HepG2 (cell line): ENCODE results near the gene VEGFA. TPM values are rescaled to one million over a fixed set of nuclear protein-coding genes. Genes with fewer than 3 reads are reported as not detected.
A peak's percentile ranks its signal among the peaks of the same experiment; 100 is the strongest.

Experiments
- CHD2 ChIP-seq: IDR thresholded peaks from 2 replicates; pipeline ENCODE4 v1.6.1; 2011; ENCODE audit warnings: low read depth, low read length, improper control_type of control experiment
- GMEB1 ChIP-seq: sonication (generic); formaldehyde crosslinking; IDR thresholded peaks from 2 replicates; pipeline ENCODE4 v1.5.1; 2020; ENCODE audit warnings: missing genetic modification reagents, mild to moderate bottlenecking, borderline replicate concordance
- HIVEP1 ChIP-seq: sonication (generic); formaldehyde crosslinking; IDR thresholded peaks from 2 replicates; pipeline ENCODE4 v1.4.0; 2020; ENCODE audit warnings: mild to moderate bottlenecking, missing genetic modification reagents
- HNRNPK ChIP-seq: fragments of 200-400 bp; formaldehyde crosslinking; IDR thresholded peaks from 2 replicates; pipeline ENCODE4 v1.6.1; 2018; ENCODE audit warnings: low read length, low read depth, moderate library complexity, mild to moderate bottlenecking; ENCODE audit not compliant: poor library complexity, severe bottlenecking
- IKZF1 ChIP-seq: fragments of 450-650 bp; IDR thresholded peaks from 2 replicates; pipeline ENCODE4 v1.7.1; 2016
- IRX3 ChIP-seq: sonication (generic); formaldehyde crosslinking; IDR thresholded peaks from 2 replicates; pipeline ENCODE4 v1.8.1; 2023; ENCODE audit warnings: mild to moderate bottlenecking, low read depth, missing genetic modification reagents, borderline replicate concordance
- ISX ChIP-seq: sonication (generic); formaldehyde crosslinking; conservative IDR thresholded peaks from 2 replicates; pipeline ENCODE4 v1.5.0; 2020; ENCODE audit warnings: missing genetic modification reagents
- MAFF ChIP-seq: IDR thresholded peaks from 2 replicates; pipeline ENCODE4 v1.6.1; 2011; ENCODE audit warnings: low read depth, low read length, improper control_type of control experiment
- MBD4 ChIP-seq: IDR thresholded peaks from 2 replicates; pipeline ENCODE4 v1.6.1; 2012; ENCODE audit warnings: low read length, inconsistent platforms, borderline replicate concordance
- MED13 ChIP-seq: sonication (generic); formaldehyde crosslinking; IDR thresholded peaks from 2 replicates; pipeline ENCODE4 v1.5.0; 2020; ENCODE audit warnings: missing genetic modification reagents
- MXD3 ChIP-seq: IDR thresholded peaks from 2 replicates; pipeline ENCODE4 v1.6.1; 2016; ENCODE audit warnings: mild to moderate bottlenecking, missing biosample characterization, missing genetic modification reagents
- RXRA ChIP-seq: sonication (generic); formaldehyde crosslinking; IDR thresholded peaks from 2 replicates; pipeline ENCODE4 v1.5.1; 2020; ENCODE audit warnings: missing genetic modification reagents
- SPEN ChIP-seq: sonication (generic); formaldehyde crosslinking; IDR thresholded peaks from 2 replicates; pipeline ENCODE4 v1.5.1; 2020; ENCODE audit warnings: low read depth, mild to moderate bottlenecking, missing genetic modification reagents
- TAF1 ChIP-seq: sonication (generic); formaldehyde crosslinking; IDR thresholded peaks from 2 replicates; pipeline ENCODE4 v1.4.0; 2020; ENCODE audit warnings: missing genetic modification reagents
- TRAFD1 ChIP-seq: sonication (generic); formaldehyde crosslinking; IDR thresholded peaks from 2 replicates; pipeline ENCODE4 v1.5.1; 2020; ENCODE audit warnings: missing genetic modification reagents, mild to moderate bottlenecking, borderline replicate concordance
- ZNF234 ChIP-seq: sonication (generic); formaldehyde crosslinking; conservative IDR thresholded peaks from 2 replicates; pipeline ENCODE4 v1.5.1; 2020; ENCODE audit warnings: mild to moderate bottlenecking, missing genetic modification reagents
- ZNF274 ChIP-seq: sonication (generic); formaldehyde crosslinking; IDR thresholded peaks from 2 replicates; pipeline ENCODE4 v1.5.1; 2020; ENCODE audit warnings: mild to moderate bottlenecking, missing genetic modification reagents
- ZNF441 ChIP-seq: sonication (generic); formaldehyde crosslinking; IDR thresholded peaks from 2 replicates; pipeline ENCODE4 v1.7.0; 2021; ENCODE audit warnings: missing genetic modification reagents, borderline replicate concordance
- ZNF460 ChIP-seq: sonication (generic); formaldehyde crosslinking; IDR thresholded peaks from 2 replicates; pipeline ENCODE4 v1.5.1; 2020; ENCODE audit warnings: missing genetic modification reagents, mild to moderate bottlenecking, borderline replicate concordance
- ZNF614 ChIP-seq: IDR thresholded peaks from 2 replicates; pipeline ENCODE4 v1.6.1; 2018; ENCODE audit warnings: missing biosample characterization, missing genetic modification reagents, inconsistent platforms, borderline replicate concordance
- ZNF652 ChIP-seq: IDR thresholded peaks from 2 replicates; pipeline ENCODE4 v1.6.1; 2016; ENCODE audit warnings: low read depth, borderline replicate concordance
- ZSCAN30 ChIP-seq: sonication (generic); formaldehyde crosslinking; IDR thresholded peaks from 2 replicates; pipeline ENCODE4 v1.5.0; 2020; ENCODE audit warnings: mild to moderate bottlenecking, missing genetic modification reagents
- polyA plus RNA-seq, 8 experiments: library from polyadenylated mRNA; depleted of rRNA in 3 of 8; stranded (reverse) in 7 of 8; unstranded in 1 of 8; fragments of >200 nt; fragmentation: Illumina TruSeq in 4 of 8; extraction: Trizol in 4 of 8; gene quantifications; 2 replicates each; pipeline versions ENCODE4 v1.2.1 to v1.2.3, GENCODE V29; 2011 to 2016; ENCODE audit warnings: low read depth in 4 of 8, missing spikeins in 1 of 8, mixed read lengths in 1 of 8; ENCODE audit not compliant: insufficient read depth in 1 of 8
- total RNA-seq, 5 experiments: library from RNA; depleted of rRNA; stranded (reverse); fragments of >200 nt; fragmentation: Illumina TruSeq; extraction: Trizol; gene quantifications; 2 replicates each; pipeline ENCODE4 v1.2.3, GENCODE V29; 2016; ENCODE audit warnings: low read depth in 1 of 5
- TF ChIP-seq, protein P1 (sequence below): sonication (generic); IDR thresholded peaks from 2 replicates; pipeline ENCODE4 v1.6.1; 2016; ENCODE audit warnings: low read depth, borderline replicate concordance
- TF ChIP-seq, protein P2 (sequence below): IDR thresholded peaks from 2 replicates; pipeline ENCODE4 v1.6.1; 2016; ENCODE audit warnings: control low read depth

Gene VEGFA
- total and polyA plus RNA-seq, 2 of the 13 experiments (the other 11 are each of a cell fraction or from before 2014, with no cell fraction given) = 68.1 to 629 TPM

DNA sequence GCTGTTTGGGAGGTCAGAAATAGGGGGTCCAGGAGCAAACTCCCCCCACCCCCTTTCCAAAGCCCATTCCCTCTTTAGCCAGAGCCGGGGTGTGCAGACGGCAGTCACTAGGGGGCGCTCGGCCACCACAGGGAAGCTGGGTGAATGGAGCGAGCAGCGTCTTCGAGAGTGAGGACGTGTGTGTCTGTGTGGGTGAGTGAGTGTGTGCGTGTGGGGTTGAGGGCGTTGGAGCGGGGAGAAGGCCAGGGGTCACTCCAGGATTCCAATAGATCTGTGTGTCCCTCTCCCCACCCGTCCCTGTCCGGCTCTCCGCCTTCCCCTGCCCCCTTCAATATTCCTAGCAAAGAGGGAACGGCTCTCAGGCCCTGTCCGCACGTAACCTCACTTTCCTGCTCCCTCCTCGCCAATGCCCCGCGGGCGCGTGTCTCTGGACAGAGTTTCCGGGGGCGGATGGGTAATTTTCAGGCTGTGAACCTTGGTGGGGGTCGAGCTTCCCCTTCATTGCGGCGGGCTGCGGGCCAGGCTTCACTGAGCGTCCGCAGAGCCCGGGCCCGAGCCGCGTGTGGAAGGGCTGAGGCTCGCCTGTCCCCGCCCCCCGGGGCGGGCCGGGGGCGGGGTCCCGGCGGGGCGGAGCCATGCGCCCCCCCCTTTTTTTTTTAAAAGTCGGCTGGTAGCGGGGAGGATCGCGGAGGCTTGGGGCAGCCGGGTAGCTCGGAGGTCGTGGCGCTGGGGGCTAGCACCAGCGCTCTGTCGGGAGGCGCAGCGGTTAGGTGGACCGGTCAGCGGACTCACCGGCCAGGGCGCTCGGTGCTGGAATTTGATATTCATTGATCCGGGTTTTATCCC, at the start of gene VEGFA (continued):
- no peak for TF ChIP-seq ZNF234
- no peak for TF ChIP-seq ZNF460 (CRISPR knock-in tag)
- TF ChIP-seq GMEB1 (CRISPR knock-in tag) = peak; percentile 48; the same call in 1 of the 2 replicates
- TF ChIP-seq, protein P1, sequence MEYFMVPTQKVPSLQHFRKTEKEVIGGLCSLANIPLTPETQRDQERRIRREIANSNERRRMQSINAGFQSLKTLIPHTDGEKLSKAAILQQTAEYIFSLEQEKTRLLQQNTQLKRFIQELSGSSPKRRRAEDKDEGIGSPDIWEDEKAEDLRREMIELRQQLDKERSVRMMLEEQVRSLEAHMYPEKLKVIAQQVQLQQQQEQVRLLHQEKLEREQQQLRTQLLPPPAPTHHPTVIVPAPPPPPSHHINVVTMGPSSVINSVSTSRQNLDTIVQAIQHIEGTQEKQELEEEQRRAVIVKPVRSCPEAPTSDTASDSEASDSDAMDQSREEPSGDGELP = 0 out of 2 replicates have a peak, but pooled peaks have one; percentile 32
- peak; percentile 51; the same call in 1 of the 2 replicates for TF ChIP-seq ZNF614 (CRISPR knock-in tag)
- TF ChIP-seq ISX (CRISPR knock-in tag) = no peak
- TF ChIP-seq ZNF652 (CRISPR knock-in tag) = peak; percentile 44; the same call in 1 of the 2 replicates
- peak; percentile 83 for TF ChIP-seq HIVEP1 (CRISPR knock-in tag)
- TF ChIP-seq, protein P2, sequence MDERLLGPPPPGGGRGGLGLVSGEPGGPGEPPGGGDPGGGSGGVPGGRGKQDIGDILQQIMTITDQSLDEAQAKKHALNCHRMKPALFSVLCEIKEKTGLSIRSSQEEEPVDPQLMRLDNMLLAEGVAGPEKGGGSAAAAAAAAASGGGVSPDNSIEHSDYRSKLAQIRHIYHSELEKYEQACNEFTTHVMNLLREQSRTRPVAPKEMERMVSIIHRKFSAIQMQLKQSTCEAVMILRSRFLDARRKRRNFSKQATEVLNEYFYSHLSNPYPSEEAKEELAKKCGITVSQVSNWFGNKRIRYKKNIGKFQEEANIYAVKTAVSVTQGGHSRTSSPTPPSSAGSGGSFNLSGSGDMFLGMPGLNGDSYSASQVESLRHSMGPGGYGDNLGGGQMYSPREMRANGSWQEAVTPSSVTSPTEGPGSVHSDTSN = no peak
- peak; percentile 80; the same call in 1 of the 2 replicates for TF ChIP-seq ZNF274 (CRISPR knock-in tag)
- TF ChIP-seq RXRA (CRISPR knock-in tag) = no peak; the same call in 1 of the 2 replicates
- no peak for TF ChIP-seq HNRNPK
- no peak for TF ChIP-seq MAFF
- no peak for TF ChIP-seq IKZF1
- no peak; the same call in 1 of the 2 replicates for TF ChIP-seq CHD2
- TF ChIP-seq MXD3 = peak; percentile 65
- TF ChIP-seq MED13 (CRISPR knock-in tag) = peak; percentile 23; the same call in 1 of the 2 replicates
- 0 out of 2 replicates have a peak, but pooled peaks have one; percentile 32 for TF ChIP-seq IRX3
- TF ChIP-seq TAF1 (CRISPR knock-in tag) = peak; percentile 93
- peak; percentile 84; the same call in 1 of the 2 replicates for TF ChIP-seq ZSCAN30 (CRISPR knock-in tag)
- TF ChIP-seq SPEN (CRISPR knock-in tag) = peak; percentile 42
- no peak; the same call in 1 of the 2 replicates for TF ChIP-seq ZNF441 (CRISPR knock-in tag)
- TF ChIP-seq TRAFD1 (CRISPR knock-in tag) = no peak
- no peak for TF ChIP-seq MBD4
